Transverse colon (tissue), 4 donors: ENCODE measurements around the gene TRPM3. TPM values are rescaled to one million over a fixed set of nuclear protein-coding genes. Genes with fewer than 3 reads are reported as not detected.

Experiments
- DNase-seq: peaks from one replicate; pipeline ENCODE4 v3.0.0-alpha.2; 2019
- H3K27ac ChIP-seq, 4 donors: fragments of 200-600 bp; sonication (generic); 2 replicates each; pipeline ENCODE4 v1.5.1; 2016 to 2018; ENCODE audit warnings: inconsistent platforms in 4 of 4
- H3K27me3 ChIP-seq: fragments of 200-600 bp; sonication (generic); 2 replicates; pipeline ENCODE4 v1.5.1; 2017; ENCODE audit warnings: inconsistent platforms
- H3K36me3 ChIP-seq, 4 donors: fragments of 200-600 bp; sonication (generic); 2 replicates each; pipeline ENCODE4 v1.5.1; 2017 to 2019; ENCODE audit warnings: inconsistent platforms in 4 of 4
- H3K4me1 ChIP-seq, 4 donors: fragments of 200-600 bp; sonication (generic); 2 replicates each; pipeline ENCODE4 v1.5.1; 2017 to 2020; ENCODE audit warnings: inconsistent platforms in 4 of 4
- H3K4me3 ChIP-seq, 4 donors: fragments of 200-600 bp; sonication (generic); 1 replicate in 1 of 4; 2 replicates in 3 of 4; pipeline versions ENCODE4 v1.5.1 to v1.6.1; 2017 to 2019; ENCODE audit warnings: inconsistent platforms in 4 of 4
- H3K9me3 ChIP-seq, 2 donors: fragments of 200-600 bp; sonication (generic); 2 replicates each; pipeline ENCODE4 v1.5.1; 2017 to 2019; ENCODE audit warnings: inconsistent platforms in 2 of 2
- CTCF ChIP-seq, 5 experiments: fragments of 200-600 bp in 3 of 5; fragments of 450-650 bp in 2 of 5; sonication (generic) in 3 of 5; IDR thresholded peaks; 1 replicate in 2 of 5; 2 replicates in 3 of 5; pipeline ENCODE4 v1.5.1; 2016 to 2017; ENCODE audit warnings: antibody characterized with exemption in 5 of 5, inconsistent platforms in 3 of 5, mild to moderate bottlenecking in 2 of 5, moderate library complexity in 1 of 5
- EP300 ChIP-seq: sonication (generic); formaldehyde crosslinking; IDR thresholded peaks from one replicate; pipeline ENCODE4 v1.6.1; 2017; ENCODE audit warnings: antibody characterized with exemption, low read depth
- POLR2A ChIP-seq: fragments of 450-650 bp; IDR thresholded peaks from one replicate; pipeline ENCODE4 v1.6.1; 2016; ENCODE audit warnings: antibody characterized with exemption, mild to moderate bottlenecking, moderate library complexity
- POLR2AphosphoS5 ChIP-seq, 3 donors: sonication (generic); formaldehyde crosslinking; IDR thresholded peaks; one replicate each; pipeline ENCODE4 v1.6.1; 2016; ENCODE audit warnings: antibody characterized with exemption in 3 of 3
- WGBS, 2 donors: methylation state at CpG; one replicate each; pipeline ENCODE4 v1.1.5; 2018; ENCODE audit warnings: low coverage in 1 of 2; 5-methylcytosine and 5-hydroxymethylcytosine counted together
- in situ Hi-C, 4 donors: fragments of 200-750 bp; cut with MboI; loops; one replicate each; pipeline versions ENCODE4 v1.15.0 to v1.15.1; 2017; ENCODE audit warnings: low sequenced_read_pairs in 3 of 4, low pct_ligation_motif_present in 1 of 4, low pct_unique_long_range_greater_than_20kb in 1 of 4
- intact Hi-C: fragments of 100-400 bp; cut with DNase I; formaldehyde crosslinking; loops from one replicate; pipeline ENCODE4 v1.15.1; 2023; ENCODE audit warnings: low total_unique reads
- total RNA-seq, 4 donors: library from RNA; depleted of rRNA; stranded (reverse); fragments of >200 nt; gene quantifications; one replicate each; pipeline ENCODE4 v1.1.0, GENCODE V29; 2016

The TRPM3 gene
- 1 to 10 TPM in 1 of 4 donors, under 1 TPM in 3; 0.16 to 1.2 (median 0.32) TPM for total RNA-seq

DNA sequence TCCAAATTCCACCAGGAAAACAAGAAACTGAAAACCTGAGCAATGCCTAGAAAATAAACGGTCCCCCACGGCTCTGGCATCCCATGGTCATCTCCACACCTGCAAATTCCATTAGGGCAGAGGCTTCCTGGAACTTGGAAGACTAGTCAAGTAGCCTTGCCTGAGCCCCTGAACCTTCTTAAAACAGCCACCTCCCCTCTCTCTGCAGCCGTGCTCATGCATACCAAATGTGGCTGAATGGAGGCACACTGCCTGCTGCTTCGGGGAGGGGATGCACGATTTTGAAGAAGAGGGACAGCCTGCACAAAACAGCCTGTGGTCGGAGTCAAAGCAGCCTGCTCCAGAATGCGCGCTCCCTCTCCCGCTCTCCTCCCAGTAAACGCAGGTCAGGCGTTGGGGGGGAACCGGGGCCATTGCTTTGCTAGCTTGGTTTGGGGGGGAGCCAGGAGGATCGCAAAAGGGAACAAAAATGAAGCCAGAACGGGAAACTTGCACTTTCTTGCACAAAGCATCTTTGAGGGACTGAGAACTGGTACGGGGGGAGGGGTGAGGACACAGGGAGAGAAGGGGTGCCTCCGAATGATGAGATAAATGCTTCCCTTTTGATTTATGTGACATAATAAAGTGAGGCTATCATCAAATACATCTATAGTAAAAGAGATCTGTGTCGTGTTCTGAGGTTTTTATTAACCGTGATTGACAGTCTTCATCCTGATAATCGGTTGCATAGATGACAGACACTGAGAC lies at the start of gene TRPM3:
Gene TRPM3, minus strand, starts transcription at position 347 of the 747 bp plus-strand sequence. Its CDS starts 267 bp downstream, at position 80.
- H3K9me3 ChIP-seq = no peaks in the 10 kb centered on the region
- H3K36me3 ChIP-seq = no peaks in the 10 kb centered on the region
- no peak within 1 kb of the TSS for H3K27ac ChIP-seq
- no peaks in the 10 kb centered on the region for H3K4me1 ChIP-seq
- H3K4me3 ChIP-seq = no peak within 1 kb of the TSS
- in situ Hi-C loops = no loop called here
- no peak for DNase-seq
- H3K27me3 ChIP-seq = peaks cover 17% of the 10 kb centered on the region
- 12 to 21% methylated on average over 11 to 19 of the region's 19 CpGs for WGBS, 2 donors
- intact Hi-C loops = no loop called here
- TF ChIP-seq POLR2AphosphoS5 (IDR thresholded peaks at IDR 0.05) = no peak
- no peak for TF ChIP-seq POLR2A
- TF ChIP-seq EP300 = no peak
- no peak for TF ChIP-seq CTCF (IDR thresholded peaks at IDR 0.05)

DNA sequence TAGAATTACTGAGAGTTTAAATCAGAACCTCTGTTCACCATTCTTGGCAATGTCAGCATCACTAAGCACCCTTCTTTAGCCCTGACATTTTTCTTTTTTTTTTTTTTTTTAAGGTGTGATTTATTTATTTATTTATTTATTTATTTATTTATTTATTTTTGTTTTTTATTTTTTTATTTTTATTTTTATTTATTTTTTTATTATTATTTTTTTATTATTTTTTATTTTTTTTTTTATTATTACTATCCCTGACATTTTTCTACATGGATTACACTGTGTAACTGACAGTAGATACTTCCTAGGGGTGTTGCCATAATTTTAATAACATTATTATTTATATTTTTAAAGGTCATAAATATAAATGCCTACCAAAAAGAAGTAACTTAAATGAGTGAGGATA lies 47.0 kb upstream of the TRPM3 start:
- TF ChIP-seq CTCF (IDR thresholded peaks at IDR 0.05) (no peak), EP300 (no peak), POLR2A (no peak), POLR2AphosphoS5 (IDR thresholded peaks at IDR 0.05) (no peak)
- DNase-seq = no peak
- intact Hi-C loops (no loop called here), in situ Hi-C loops (no loop called here)
- H3K27ac ChIP-seq = no peak overlapping the region
- H3K4me1 ChIP-seq = no peaks in the 10 kb centered on the region
- no peaks in the 10 kb centered on the region for H3K36me3 ChIP-seq
- no peak overlapping the region for H3K4me3 ChIP-seq
- H3K27me3 ChIP-seq = no peaks in the 10 kb centered on the region
- no peaks in the 10 kb centered on the region for H3K9me3 ChIP-seq

DNA sequence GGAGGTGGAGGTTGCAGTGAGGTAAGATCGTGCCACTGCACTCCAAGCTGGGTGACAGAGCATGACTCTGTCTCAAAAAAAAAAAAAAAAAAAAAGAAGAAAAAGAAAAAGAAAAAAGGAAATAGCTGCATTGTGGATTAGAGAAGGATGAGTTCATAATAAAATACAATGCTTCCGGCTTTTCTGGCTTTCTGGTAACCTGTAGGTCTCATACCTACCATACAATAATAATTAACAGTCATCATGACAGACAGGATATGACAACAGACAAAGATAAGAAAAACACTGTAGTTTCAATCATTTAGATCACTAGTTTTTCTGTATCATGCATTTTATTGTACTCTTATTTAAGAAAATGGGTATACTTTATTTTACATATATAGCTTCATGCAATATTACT lies 40.7 kb upstream of the TRPM3 start:
- TF ChIP-seq POLR2AphosphoS5 (IDR thresholded peaks at IDR 0.05) (no peak), POLR2A (no peak), CTCF (IDR thresholded peaks at IDR 0.05) (no peak), EP300 (no peak)
- H3K4me3 ChIP-seq = no peak overlapping the region
- no peak for DNase-seq
- in situ Hi-C loops = no loop called here
- H3K27ac ChIP-seq = no peak overlapping the region
- 75 to 85% methylated on average over 1 to 2 of the region's 2 CpGs for WGBS, 2 donors
- no peaks in the 10 kb centered on the region for H3K27me3 ChIP-seq
- H3K4me1 ChIP-seq = no peaks in the 10 kb centered on the region
- H3K36me3 ChIP-seq = no peaks in the 10 kb centered on the region
- no peaks in the 10 kb centered on the region for H3K9me3 ChIP-seq
- intact Hi-C loops = no loop called here

GRCh38 chr9:71157731-71158130 lies 36.3 kb upstream of the TRPM3 start:
- intact Hi-C loops = no loop called here

More at GRCh38 chr9:71157731-71158130, 36.3 kb upstream of the TRPM3 start:
- H3K4me3 ChIP-seq = no peak overlapping the region
- H3K36me3 ChIP-seq = no peaks in the 10 kb centered on the region
- H3K9me3 ChIP-seq = no peaks in the 10 kb centered on the region
- no peaks in the 10 kb centered on the region for H3K4me1 ChIP-seq
- no peak for TF ChIP-seq EP300
- no peak for TF ChIP-seq POLR2AphosphoS5 (IDR thresholded peaks at IDR 0.05)
- TF ChIP-seq POLR2A = no peak
- TF ChIP-seq CTCF (IDR thresholded peaks at IDR 0.05) = no peak
- H3K27ac ChIP-seq = no peak overlapping the region
- in situ Hi-C loops = no loop called here
- no peaks in the 10 kb centered on the region for H3K27me3 ChIP-seq
- 77 to 88% methylated on average over 1 of the region's 1 CpG for WGBS, 2 donors
- no peak for DNase-seq
